Gastrocnemius medialis (tissue), 4 donors: ENCODE results near the gene PTGS2.
"Not testable (repeated sequence)": the region's sequence is repeated elsewhere in the genome, so short reads cannot be mapped to it uniquely, and the experiment has no call there.

Experiments
- POLR2A ChIP-seq, 2 donors: fragments of 450-650 bp; IDR thresholded peaks; one replicate each; pipeline ENCODE4 v1.6.1; 2017; ENCODE audit warnings: antibody characterized with exemption in 2 of 2, mild to moderate bottlenecking in 2 of 2, moderate library complexity in 2 of 2
- TF ChIP-seq, protein P1 (sequence below), 5 experiments: fragments of 450-650 bp in 3 of 5; fragments of 200-600 bp in 2 of 5; sonication (generic) in 2 of 5; IDR thresholded peaks in 4 of 5; conservative IDR thresholded peaks in 1 of 5; 1 replicate in 4 of 5; 2 replicates in 1 of 5; pipeline ENCODE4 v1.5.1; 2016 to 2019; ENCODE audit warnings: antibody characterized with exemption in 5 of 5, mild to moderate bottlenecking in 3 of 5, moderate library complexity in 3 of 5

GRCh38 chr1:186637567-186637966 is 42.7 kb downstream of the PTGS2 start:
- TF ChIP-seq, protein P1, sequence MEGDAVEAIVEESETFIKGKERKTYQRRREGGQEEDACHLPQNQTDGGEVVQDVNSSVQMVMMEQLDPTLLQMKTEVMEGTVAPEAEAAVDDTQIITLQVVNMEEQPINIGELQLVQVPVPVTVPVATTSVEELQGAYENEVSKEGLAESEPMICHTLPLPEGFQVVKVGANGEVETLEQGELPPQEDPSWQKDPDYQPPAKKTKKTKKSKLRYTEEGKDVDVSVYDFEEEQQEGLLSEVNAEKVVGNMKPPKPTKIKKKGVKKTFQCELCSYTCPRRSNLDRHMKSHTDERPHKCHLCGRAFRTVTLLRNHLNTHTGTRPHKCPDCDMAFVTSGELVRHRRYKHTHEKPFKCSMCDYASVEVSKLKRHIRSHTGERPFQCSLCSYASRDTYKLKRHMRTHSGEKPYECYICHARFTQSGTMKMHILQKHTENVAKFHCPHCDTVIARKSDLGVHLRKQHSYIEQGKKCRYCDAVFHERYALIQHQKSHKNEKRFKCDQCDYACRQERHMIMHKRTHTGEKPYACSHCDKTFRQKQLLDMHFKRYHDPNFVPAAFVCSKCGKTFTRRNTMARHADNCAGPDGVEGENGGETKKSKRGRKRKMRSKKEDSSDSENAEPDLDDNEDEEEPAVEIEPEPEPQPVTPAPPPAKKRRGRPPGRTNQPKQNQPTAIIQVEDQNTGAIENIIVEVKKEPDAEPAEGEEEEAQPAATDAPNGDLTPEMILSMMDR (IDR thresholded peaks at IDR 0.05 in 4 of 5, conservative IDR thresholded peaks at IDR 0.05 in 1 of 5), result not testable (repeated sequence)
- TF ChIP-seq POLR2A (IDR thresholded peaks at IDR 0.05), result not testable (repeated sequence)
